ENCODE data around the gene DCST1.

DNA sequence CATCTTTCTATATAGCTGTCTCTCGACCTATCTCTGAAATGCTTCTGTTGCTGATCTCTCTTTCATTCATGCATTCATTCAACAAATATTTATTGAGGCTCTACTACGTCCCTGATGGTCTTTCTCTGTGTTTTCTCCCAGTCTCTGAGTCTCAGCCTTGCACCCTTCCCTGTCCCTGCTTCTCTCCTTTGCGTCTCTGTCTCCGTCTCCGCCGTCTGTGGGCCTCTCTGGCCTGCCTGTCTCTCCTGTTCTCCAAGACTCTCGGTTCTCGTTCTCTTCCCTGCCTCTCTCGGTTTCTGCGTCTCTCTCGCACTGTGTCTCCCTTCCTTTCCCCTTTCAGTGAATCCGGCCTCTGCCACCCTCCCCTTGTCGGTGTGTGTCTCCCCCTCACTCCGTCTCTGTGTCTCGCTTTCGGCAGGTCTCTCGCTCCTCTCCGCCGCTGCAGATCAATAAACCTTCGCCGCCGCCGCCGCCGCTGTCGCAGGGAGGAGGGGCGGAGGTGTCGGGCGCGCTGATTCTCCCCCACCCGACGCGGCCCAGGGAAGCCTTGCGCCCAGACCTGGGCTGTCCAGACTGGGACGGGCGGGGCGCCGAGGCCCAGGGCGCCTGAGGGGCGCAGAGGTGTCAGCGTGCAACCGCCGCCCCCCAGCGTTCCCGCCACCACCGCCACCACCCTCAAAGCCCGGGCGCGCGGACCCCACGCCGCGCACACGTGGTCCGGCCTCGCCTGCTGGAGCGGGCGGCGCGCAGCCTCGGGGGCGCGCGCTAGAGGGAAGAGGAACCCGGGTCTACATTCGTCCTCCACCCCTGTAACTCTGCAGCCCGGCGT is 48.1 kb downstream of the DCST1 start:
- TF ChIP-seq SIN3A (IDR thresholded peaks at IDR 0.05; ENCODE audit: borderline replicate concordance, insufficient read depth, low read length) (no peak), POLR2AphosphoS5 (IDR thresholded peaks at IDR 0.05; ENCODE audit: low read depth, low read length) (no peak)

All from PFSK-1 (cell line).